HG03280 (cell line): ENCODE measurements around the gene GCNA.
"Not testable (repeated sequence)": the region's sequence is repeated elsewhere in the genome, so short reads cannot be mapped to it uniquely, and the experiment has no call there.

Experiments
- ATAC-seq: cut with Tn5 transposase; IDR thresholded peaks from one replicate; pipeline ENCODE4 v1.9.1; 2021; ENCODE audit warnings: mild to moderate bottlenecking, moderate library complexity; ENCODE audit not compliant: unreplicated experiment

Gene GCNA

DNA sequence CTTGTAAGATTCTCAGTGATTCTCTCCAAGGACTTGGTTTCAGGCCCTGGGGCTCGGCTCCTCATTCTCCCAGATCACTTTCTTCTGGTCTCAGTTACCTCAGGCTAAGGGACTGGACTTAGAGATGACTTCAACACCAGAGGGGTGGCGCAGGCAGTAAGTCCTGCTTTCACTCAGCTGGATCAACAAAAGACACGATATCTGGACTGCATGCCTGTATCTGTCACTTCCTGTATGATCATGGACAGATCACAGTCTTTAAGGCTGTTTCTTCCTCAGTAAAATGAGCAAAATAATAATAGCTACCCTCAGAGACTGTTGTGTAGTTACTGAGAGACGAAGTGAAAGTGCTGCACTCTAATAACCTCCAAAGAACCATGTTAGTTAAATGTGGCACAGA, 59.6 kb downstream of the GCNA start:
- no peak for ATAC-seq

DNA sequence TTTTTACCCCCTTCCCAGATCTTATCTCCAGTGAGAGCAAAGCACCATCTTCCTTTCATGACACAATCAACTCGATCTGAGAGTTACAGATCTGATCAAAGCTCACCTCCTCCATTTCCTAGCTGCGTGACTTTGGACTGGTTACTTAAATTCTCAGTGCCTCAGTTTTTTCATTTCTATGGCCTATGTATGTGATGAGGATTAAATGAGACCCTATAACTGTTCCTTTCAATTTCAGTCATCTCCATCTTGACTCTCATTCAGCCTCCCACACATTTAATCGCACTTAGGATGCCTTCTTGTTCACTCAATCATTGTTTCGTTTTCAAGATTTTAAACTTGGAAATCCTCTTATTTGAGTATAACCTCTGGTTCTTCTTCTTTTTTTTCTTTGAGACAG, 60.2 kb downstream of the GCNA start:
- no peak for ATAC-seq

DNA sequence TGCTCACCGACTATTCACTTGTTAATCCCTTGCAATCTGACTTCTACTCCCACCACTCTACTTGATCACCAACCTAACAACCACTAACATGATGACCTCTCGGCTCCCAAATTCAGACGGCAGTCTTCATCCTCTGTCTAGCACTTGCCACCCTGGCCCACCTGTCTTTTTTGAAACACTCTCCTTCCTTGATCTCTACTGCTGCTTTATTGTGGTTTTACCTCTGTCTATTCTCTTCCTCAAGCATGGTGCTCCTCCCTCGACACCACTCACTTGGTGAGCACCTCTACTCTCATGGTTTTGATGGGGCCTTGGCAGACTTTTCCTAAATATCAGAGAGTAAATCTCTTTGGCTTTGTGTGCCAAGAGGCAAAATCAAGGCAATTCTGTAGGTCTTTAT, 61.8 kb downstream of the GCNA start:
- ATAC-seq, result no peak

DNA sequence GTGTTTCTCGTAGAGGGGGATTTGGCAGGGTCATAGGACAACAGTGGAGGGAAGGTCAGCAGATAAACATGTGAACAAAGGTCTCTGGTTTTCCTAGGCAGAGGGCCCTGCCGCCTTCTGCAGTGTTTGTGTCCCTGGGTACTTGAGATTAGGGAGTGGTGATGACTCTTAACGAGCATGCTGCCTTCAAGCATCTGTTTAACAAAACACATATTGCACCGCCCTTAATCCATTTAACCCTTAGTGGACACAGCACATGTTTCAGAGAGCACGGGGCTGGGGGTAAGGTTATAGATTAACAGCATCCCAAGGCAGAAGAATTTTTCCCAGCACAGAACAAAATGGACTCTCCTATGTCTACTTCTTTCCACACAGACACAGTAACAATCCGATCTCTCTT, 66.2 kb downstream of the GCNA start:
- ATAC-seq, result not testable (repeated sequence)

DNA sequence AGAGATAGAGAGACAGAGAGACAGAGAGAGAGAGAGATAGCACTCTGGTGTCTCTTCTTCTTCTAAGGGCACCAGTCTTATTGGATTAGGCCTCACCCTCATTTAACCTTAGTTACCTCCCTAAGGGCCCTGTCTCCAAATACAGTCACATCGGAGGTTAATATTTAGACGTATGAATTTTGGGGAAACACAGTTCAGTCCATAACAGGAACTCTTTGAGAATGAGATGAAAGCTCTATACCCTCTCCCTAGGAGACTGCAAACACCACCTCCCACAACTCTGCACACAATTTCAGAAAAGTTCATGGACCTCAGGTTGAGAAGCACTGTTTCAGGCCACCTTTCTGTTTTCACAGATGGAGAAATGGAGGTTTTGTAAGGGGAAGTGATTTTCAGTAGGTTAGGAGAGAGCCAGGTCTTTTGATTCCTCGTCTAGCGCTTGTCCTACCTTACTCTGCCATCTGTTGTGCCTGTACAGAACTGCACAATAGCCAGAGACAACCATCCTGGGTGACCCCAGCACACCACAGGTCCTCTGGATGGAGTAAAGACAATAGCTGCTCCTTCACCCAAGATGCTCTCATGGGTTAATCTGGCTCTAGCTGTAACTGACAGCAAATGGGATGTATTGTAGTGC, 72.2 kb downstream of the GCNA start:
- ATAC-seq, result no peak

DNA sequence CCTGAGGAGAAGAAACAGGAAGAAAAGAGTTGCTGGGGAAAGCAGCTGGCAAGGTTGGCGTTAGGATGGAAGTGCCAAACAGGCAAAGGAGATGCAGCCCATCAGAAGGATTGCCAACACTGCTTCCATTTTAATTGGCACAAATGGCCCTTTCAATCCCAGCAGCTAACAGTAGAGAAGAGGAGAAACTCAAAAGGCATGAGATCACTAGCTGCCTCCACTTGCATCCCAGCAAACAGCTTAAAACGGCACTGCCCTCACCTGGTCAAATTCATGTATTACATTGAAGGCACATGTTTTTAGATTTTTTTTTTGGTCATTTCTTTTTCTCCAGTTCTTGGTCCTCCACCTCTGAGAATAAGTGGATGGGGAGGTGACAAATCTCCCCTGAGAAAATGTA, 74.2 kb downstream of the GCNA start:
- ATAC-seq, result no peak

DNA sequence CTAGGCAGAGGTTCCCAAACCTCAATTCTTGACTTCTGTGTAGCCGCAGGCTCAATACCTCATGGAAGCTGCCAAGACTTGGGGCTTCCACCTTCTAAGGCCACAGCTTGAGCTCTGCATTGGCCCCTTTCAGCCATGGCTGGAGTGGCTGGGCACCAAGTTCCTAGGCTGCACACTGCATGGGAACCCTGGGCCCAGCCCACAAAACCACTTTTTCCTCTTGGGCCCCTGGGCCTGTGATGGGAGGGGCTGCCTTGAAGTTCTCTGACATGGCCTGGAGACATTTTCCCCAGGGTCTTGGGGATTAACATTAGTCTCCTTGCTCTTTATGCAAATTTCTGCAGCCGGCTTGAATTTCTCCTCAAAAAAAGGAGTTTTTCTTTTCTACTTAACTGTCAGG, 75.1 kb downstream of the GCNA start:
- no peak for ATAC-seq

DNA sequence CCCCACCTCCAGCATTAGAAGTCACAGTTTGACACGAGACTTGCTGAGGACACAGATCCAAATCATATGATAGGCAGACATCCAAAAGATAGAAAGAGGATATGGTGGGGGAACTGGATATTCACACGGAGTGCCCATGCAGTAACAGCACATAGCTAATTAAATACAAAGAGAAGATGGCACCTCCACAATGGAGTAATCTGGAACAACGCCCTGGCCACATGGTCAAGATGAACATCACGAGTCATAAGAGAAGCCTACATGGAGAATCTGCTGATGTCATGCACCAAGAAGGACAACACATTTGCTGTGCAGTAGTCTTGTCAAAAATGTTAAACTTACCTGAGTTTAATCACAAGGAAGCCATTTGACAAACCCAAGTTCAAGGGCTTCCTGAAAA, 79.0 kb downstream of the GCNA start:
- no peak for ATAC-seq

DNA sequence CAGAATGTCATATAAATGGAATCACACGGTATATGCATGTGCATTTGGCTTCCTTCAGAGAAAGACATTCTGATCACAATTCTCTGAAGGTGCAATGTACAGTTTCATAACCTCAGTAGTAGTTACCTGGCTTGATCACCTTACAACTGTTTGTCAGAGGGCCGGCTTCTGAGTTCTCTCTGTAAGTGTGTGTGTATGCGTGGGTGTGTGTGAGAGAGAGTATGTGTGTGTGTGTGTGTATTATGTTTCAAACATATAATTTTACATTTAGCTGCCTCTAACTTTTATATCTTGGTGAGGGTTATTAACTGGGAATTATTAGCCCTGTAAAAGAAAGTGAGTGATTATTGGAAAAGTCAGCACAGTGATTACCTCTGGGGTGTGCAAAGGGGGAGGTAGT, 81.1 kb downstream of the GCNA start:
- ATAC-seq, result no peak

DNA sequence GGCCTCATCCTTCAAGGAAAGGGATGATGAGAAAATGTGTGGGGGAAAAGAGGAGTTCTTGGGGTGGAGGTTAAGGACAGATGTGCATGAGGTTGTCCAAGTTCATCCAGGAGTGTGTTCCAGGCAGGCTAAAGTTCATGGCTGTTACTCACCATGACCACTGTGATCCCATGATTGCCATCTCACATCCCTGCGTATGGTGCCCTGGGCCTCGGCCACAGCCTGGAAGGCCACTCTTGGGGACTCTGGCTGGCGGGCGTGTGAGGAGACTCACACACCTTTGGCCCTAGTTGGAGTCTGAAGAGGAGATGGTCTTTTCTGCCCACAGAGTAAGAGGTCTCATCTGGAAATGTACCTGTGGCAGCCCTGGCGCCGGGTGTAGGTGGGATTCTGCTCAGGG, 81.7 kb downstream of the GCNA start:
- ATAC-seq, result no peak

DNA sequence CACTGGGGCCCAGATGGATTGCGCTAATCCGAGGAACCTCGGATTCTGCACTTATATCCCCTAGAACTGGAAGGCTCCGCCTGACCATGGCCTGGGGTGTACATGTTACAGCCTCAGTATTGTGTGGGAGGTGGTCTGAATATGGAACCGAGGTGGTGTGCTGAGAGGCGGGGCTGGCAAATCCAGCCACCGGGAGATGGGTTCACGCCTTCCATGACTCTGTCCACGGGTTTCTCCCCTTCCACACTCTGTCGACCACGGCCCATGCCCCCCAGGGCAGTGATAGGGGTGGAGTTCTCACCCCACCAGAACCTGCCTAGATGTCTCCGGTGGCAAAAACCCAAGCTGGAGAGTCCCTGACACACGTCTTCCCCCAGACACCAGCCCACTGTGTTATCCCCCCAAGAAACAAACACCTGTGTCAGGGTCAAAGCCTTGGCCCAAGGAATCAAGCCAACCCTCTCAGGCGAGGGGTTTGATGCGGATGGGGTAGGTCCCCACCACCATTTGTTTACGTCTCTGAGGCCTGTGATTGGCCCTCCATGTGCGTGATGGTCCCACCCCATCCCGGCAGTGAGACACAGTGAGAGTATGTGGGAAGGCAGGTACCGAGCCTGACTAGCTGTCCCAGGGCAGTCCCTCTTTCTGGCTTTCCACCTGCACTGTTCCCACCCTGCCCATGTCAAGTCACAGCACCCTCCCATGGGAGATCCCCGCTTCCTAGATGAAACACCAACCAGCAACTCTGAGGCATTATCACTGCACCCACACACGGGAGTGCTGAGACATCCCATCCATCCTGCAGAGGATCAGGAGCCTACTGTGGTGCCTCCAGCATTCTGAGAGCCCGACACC, 82.6 kb downstream of the GCNA start:
- no peak for ATAC-seq

DNA sequence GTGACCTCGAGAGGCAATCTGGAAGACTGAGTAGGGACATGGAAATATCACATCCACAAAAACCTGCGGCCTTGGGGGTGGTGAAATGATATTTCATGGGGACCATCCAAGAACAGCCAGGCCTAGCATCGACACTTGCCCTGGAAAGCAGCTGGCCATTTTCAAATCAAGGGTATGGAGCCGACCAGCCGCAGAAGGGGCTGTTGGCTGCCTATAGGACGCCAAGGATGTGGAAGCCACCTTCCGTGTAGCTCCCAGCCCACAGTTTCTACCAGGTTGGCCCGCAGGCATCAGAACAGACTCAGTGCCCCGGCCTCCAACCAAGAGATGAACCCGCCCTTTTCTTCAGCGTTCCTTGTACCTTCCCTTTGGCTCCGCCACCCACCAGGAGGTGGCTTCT, 83.7 kb downstream of the GCNA start:
- ATAC-seq, result no peak

DNA sequence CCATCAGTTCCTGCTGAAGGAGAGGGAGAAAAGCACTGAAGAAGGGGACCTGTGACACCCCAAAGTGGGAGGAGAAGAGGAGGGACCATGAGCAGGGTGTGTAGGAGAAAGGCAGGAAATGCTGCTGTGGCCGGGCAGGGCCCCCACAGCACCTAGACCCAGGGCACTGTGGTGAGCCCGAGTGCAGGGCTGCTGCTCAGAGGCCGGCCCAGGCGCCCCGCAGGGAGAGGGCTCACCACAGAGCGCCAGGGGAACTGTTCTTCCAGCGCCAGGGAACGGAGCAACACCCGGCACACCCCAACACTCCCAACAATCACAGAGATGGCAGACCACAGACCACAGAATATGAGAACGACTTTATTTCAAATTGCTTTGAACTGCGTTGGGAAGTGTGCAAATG, 84.4 kb downstream of the GCNA start:
- ATAC-seq, result not testable (repeated sequence)
